ENCODE results near the gene UST. TPM values are rescaled to one million over a fixed set of nuclear protein-coding genes. Genes with fewer than 3 reads are reported as not detected.
"Not testable (repeated sequence)": the region's sequence is repeated elsewhere in the genome, so short reads cannot be mapped to it uniquely, and the experiment has no call there.

Gene UST
- polyA plus RNA-seq, 5 donors, result 6.5 to 9.8 (median 9.0) TPM

GRCh38 chr6:148893073-148893472 lies 146.2 kb downstream of the UST start:
- no peak for DNase-seq

- no peak for DNase-seq
Observed at GRCh38 chr6:148893481-148893880, 146.7 kb downstream of the UST start.

- no peak for DNase-seq
Observed at GRCh38 chr6:148898376-148899014, 151.7 kb downstream of the UST start.

GRCh38 chr6:148904896-148905870 lies 158.4 kb downstream of the UST start:
- DNase-seq, result no peak

- no peak for DNase-seq
Observed at GRCh38 chr6:148905901-148906300, 159.1 kb downstream of the UST start.

GRCh38 chr6:148906386-148906785 lies 159.6 kb downstream of the UST start:
- DNase-seq, result no peak

GRCh38 chr6:148907573-148907972 lies 160.7 kb downstream of the UST start:
- no peak for DNase-seq

- no peak for DNase-seq
Observed at GRCh38 chr6:148912252-148912651, 165.4 kb downstream of the UST start.

- peak; percentile 72 to 77 for DNase-seq
Observed at GRCh38 chr6:148915810-148916209, 169.0 kb downstream of the UST start.

GRCh38 chr6:148916485-148916884 lies 169.7 kb downstream of the UST start:
- not testable (repeated sequence) for DNase-seq

- no peak for DNase-seq
Observed at GRCh38 chr6:148924226-148925012, 177.6 kb downstream of the UST start.

- DNase-seq, result no peak
Observed at GRCh38 chr6:148925701-148926100, 178.9 kb downstream of the UST start.

GRCh38 chr6:148926478-148926877 lies 179.6 kb downstream of the UST start:
- no peak for DNase-seq

GRCh38 chr6:148927586-148927985 lies 180.8 kb downstream of the UST start:
- DNase-seq, result no peak

- no peak for DNase-seq
Observed at GRCh38 chr6:148928811-148929210, 182.0 kb downstream of the UST start.

- no peak for DNase-seq
Observed at GRCh38 chr6:148932208-148932607, 185.4 kb downstream of the UST start.

GRCh38 chr6:148932731-148933130 lies 185.9 kb downstream of the UST start:
- DNase-seq, result no peak

GRCh38 chr6:148934539-148934938 lies 187.7 kb downstream of the UST start:
- peak; percentile 61 for DNase-seq

GRCh38 chr6:148934961-148935360 lies 188.1 kb downstream of the UST start:
- no peak for DNase-seq

GRCh38 chr6:148935705-148936435 lies 189.0 kb downstream of the UST start:
- DNase-seq, result no peak

- no peak for DNase-seq
Observed at GRCh38 chr6:148943451-148943850, 196.6 kb downstream of the UST start.

GRCh38 chr6:148944608-148945007 lies 197.8 kb downstream of the UST start:
- DNase-seq, result no peak
